GM19025 (cell line): ENCODE measurements around the gene BMPR1B.

ENCODE experiments used
- ATAC-seq: cut with Tn5 transposase; IDR thresholded peaks from one replicate; pipeline ENCODE4 v1.9.1; 2021; ENCODE audit warnings: mild to moderate bottlenecking, low read depth, moderate library complexity; ENCODE audit not compliant: unreplicated experiment

Gene BMPR1B

GRCh38 chr4:94941706-94942105 lies 184.0 kb downstream of the BMPR1B start:
- no peak for ATAC-seq

- ATAC-seq: no peak
These were observed 187.0 kb downstream of the BMPR1B start for GRCh38 chr4:94944726-94945125.

GRCh38 chr4:94947681-94948108 lies 189.9 kb downstream of the BMPR1B start:
- no peak for ATAC-seq

GRCh38 chr4:94954251-94954650 lies 196.5 kb downstream of the BMPR1B start:
- no peak for ATAC-seq

GRCh38 chr4:94957030-94957429 lies 199.3 kb downstream of the BMPR1B start:
- ATAC-seq: no peak

GRCh38 chr4:94959307-94959706 lies 201.6 kb downstream of the BMPR1B start:
- ATAC-seq: no peak

GRCh38 chr4:94960708-94961107 lies 203.0 kb downstream of the BMPR1B start:
- ATAC-seq: no peak

- no peak for ATAC-seq
These were observed 203.7 kb downstream of the BMPR1B start for GRCh38 chr4:94961420-94961819.

GRCh38 chr4:94962484-94962883 lies 204.7 kb downstream of the BMPR1B start:
- no peak for ATAC-seq

GRCh38 chr4:94965852-94966251 lies 208.1 kb downstream of the BMPR1B start:
- ATAC-seq: no peak

- no peak for ATAC-seq
These were observed 210.7 kb downstream of the BMPR1B start for GRCh38 chr4:94968493-94968892.

GRCh38 chr4:94970650-94971049 lies 212.9 kb downstream of the BMPR1B start:
- no peak for ATAC-seq

- ATAC-seq: no peak
These were observed 217.0 kb downstream of the BMPR1B start for GRCh38 chr4:94974773-94975172.

- no peak for ATAC-seq
These were observed 218.7 kb downstream of the BMPR1B start for GRCh38 chr4:94976371-94977011.

GRCh38 chr4:94978904-94979303 lies 221.1 kb downstream of the BMPR1B start:
- no peak for ATAC-seq

GRCh38 chr4:94979621-94980020 lies 221.9 kb downstream of the BMPR1B start:
- no peak for ATAC-seq

- ATAC-seq: peak; percentile 53
These were observed 238.1 kb downstream of the BMPR1B start for GRCh38 chr4:94995684-94996394.

GRCh38 chr4:95000076-95000648 lies 242.4 kb downstream of the BMPR1B start:
- ATAC-seq: no peak

- ATAC-seq: no peak
These were observed 247.2 kb downstream of the BMPR1B start for GRCh38 chr4:95004912-95005311.

GRCh38 chr4:95007998-95008397 lies 250.2 kb downstream of the BMPR1B start:
- ATAC-seq: no peak

- ATAC-seq: no peak
These were observed 255.5 kb downstream of the BMPR1B start for GRCh38 chr4:95013236-95013635.

- ATAC-seq: no peak
These were observed 256.3 kb downstream of the BMPR1B start for GRCh38 chr4:95014068-95014467.
